A673 (cell line): ENCODE measurements around the gene ITLN2.

Experiments
- EZH2 ChIP-seq: fragments of 200-600 bp; sonication (generic); IDR thresholded peaks from 2 replicates; pipeline ENCODE4 v1.6.1; 2017; ENCODE audit warnings: borderline replicate concordance, low read depth, mild to moderate bottlenecking, mixed read lengths, antibody characterized with exemption, low read length; ENCODE audit not compliant: poor library complexity, severe bottlenecking
- TF ChIP-seq, protein P1 (sequence below): fragments of 300-800, 200-600 bp; sonication (generic); conservative IDR thresholded peaks from 2 replicates; pipeline ENCODE4 v1.5.1; 2017; ENCODE audit warnings: low read depth, mild to moderate bottlenecking, antibody characterized with exemption, low read length, moderate library complexity, mixed read lengths

GRCh38 chr1:160985723-160986122 lies 31.1 kb upstream of the ITLN2 start:
- TF ChIP-seq EZH2: no peak
- TF ChIP-seq, protein P1, sequence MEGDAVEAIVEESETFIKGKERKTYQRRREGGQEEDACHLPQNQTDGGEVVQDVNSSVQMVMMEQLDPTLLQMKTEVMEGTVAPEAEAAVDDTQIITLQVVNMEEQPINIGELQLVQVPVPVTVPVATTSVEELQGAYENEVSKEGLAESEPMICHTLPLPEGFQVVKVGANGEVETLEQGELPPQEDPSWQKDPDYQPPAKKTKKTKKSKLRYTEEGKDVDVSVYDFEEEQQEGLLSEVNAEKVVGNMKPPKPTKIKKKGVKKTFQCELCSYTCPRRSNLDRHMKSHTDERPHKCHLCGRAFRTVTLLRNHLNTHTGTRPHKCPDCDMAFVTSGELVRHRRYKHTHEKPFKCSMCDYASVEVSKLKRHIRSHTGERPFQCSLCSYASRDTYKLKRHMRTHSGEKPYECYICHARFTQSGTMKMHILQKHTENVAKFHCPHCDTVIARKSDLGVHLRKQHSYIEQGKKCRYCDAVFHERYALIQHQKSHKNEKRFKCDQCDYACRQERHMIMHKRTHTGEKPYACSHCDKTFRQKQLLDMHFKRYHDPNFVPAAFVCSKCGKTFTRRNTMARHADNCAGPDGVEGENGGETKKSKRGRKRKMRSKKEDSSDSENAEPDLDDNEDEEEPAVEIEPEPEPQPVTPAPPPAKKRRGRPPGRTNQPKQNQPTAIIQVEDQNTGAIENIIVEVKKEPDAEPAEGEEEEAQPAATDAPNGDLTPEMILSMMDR: no peak
